Upper lobe of left lung (tissue), 4 donors: Measurements from ENCODE around the gene ASF1A.

Experiments used
- POLR2A ChIP-seq, 4 donors: fragments of 450-650 bp; IDR thresholded peaks; one replicate each; pipeline ENCODE4 v1.5.1; 2016 to 2017; ENCODE audit warnings: antibody characterized with exemption in 4 of 4, mild to moderate bottlenecking in 2 of 4
- POLR2AphosphoS5 ChIP-seq, 2 donors: sonication (generic); formaldehyde crosslinking; IDR thresholded peaks; one replicate each; pipeline ENCODE4 v1.5.1; 2017; ENCODE audit warnings: antibody characterized with exemption in 2 of 2
- TF ChIP-seq, protein P1 (sequence below), 6 experiments: fragments of 450-650 bp in 4 of 6; fragments of 200-600 bp in 2 of 6; sonication (generic) in 2 of 6; IDR thresholded peaks; one replicate each; pipeline ENCODE4 v1.5.1; 2016 to 2019; ENCODE audit warnings: antibody characterized with exemption in 6 of 6

DNA sequence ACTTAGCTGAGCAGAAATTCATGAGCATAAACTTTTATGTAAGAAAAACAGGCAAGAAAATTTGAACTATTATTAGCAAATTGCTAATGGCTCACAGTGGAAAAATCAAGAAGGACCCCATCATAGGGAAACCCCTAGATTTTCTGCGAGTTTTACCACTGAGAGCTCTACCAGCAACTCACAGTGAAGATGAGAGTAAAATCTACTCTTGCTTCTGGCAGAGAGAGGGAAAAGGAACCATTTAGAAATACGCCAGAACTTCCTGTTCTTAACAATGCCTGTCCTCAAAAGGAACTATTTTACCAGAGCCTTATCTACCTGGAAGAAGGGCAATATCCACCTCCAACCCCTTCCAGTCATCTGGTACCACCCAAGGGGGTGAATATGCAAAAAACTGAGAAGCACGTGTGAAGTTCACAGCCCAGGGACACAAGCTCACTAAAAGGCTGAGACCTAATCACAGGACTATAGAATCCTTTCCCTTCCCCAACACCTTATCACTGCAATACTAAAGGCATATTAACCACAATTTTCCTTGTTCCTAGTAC is 34.4 kb upstream of the ASF1A start:
- TF ChIP-seq, protein P1, sequence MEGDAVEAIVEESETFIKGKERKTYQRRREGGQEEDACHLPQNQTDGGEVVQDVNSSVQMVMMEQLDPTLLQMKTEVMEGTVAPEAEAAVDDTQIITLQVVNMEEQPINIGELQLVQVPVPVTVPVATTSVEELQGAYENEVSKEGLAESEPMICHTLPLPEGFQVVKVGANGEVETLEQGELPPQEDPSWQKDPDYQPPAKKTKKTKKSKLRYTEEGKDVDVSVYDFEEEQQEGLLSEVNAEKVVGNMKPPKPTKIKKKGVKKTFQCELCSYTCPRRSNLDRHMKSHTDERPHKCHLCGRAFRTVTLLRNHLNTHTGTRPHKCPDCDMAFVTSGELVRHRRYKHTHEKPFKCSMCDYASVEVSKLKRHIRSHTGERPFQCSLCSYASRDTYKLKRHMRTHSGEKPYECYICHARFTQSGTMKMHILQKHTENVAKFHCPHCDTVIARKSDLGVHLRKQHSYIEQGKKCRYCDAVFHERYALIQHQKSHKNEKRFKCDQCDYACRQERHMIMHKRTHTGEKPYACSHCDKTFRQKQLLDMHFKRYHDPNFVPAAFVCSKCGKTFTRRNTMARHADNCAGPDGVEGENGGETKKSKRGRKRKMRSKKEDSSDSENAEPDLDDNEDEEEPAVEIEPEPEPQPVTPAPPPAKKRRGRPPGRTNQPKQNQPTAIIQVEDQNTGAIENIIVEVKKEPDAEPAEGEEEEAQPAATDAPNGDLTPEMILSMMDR (IDR thresholded peaks at IDR 0.05), result no peak
- no peak for TF ChIP-seq POLR2A (IDR thresholded peaks at IDR 0.05)
- no peak for TF ChIP-seq POLR2AphosphoS5 (IDR thresholded peaks at IDR 0.05)
